COLO668 (cell line): ENCODE results near the gene TM7SF3.

ENCODE experiments used
- DNase-seq: peaks from one replicate; lab custom pipeline; 2025; ENCODE audit not compliant: unreplicated experiment; lab: John Stamatoyannopoulos, UW

Gene TM7SF3

DNA sequence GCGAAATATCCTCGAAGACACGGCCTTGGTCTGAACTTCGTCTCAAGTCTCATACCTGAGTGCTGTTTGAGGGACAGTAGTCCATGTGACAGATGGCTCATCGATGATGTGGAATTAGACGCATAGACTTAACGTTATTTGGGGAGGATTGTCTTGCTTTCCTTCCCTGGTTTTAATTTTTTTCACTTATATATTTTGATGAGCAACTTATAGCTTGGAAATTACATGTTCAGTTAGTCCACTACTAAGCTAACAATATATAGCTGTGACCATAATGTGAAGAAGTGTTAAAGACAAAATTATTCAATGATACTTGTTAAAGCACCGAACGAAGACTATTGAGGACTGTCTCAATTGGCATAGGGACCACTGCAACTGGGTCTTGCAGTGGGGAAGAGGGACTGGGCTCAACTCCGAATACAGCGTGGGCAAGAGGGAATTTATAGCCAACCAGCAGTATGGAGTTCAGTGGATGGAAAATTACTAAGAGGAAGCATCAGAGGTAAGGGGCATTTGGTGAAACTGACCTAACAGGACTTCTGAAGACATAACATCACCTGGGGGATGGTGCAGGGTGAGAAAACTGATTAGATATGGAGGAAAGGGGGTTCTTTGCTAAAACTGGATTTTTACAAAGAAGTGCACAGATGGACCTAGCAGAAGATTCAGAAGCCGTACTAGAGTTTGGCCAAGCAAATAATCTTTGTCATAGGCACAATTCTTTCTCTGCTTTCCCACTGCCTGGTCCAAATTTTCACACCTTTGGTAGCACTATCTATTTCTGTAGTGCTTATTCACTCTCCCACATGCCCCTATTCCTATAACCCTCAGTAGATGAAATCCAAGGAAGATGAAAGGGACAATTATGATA, 910 bp upstream of the TM7SF3 start:
- no peak for DNase-seq

DNA sequence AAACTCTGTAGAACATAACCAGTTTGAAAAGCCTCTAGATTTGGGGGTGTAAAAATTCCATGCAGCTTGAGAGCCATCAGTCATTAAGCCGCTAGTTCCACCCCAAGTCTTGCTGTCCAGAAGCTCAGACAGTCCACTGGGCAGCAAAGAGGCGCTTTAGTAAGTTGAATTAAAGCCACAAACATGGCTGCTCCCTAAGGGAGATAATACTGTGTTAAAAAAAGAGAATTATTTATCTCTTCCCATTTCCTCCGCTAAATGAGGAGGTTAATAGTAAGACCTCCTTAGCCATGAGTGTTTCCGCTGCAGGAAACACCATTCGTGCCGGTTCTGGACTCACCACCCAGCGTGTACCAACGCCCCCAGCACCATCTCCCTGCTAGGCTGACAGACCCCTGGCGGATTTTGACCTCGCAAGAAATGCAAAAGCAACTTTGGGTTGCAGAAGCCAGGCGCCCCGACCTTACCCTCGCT, 536 bp downstream of the TM7SF3 start:
- DNase-seq: peak; percentile 9

DNA sequence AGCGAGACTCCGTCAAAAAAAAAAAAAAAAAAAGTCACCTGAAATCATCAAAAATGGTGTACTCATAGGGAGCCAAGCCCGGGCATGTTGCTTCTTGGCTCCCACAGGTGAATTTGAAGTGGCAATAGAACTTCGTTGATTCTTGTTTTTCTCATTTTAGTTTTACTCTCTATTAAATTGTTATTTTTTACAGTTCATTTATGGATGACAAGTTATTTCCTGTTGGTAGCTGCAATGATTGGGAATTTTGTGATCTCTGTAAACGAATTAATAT, 1.3 kb downstream of the TM7SF3 start:
- peak; percentile 1 for DNase-seq

DNA sequence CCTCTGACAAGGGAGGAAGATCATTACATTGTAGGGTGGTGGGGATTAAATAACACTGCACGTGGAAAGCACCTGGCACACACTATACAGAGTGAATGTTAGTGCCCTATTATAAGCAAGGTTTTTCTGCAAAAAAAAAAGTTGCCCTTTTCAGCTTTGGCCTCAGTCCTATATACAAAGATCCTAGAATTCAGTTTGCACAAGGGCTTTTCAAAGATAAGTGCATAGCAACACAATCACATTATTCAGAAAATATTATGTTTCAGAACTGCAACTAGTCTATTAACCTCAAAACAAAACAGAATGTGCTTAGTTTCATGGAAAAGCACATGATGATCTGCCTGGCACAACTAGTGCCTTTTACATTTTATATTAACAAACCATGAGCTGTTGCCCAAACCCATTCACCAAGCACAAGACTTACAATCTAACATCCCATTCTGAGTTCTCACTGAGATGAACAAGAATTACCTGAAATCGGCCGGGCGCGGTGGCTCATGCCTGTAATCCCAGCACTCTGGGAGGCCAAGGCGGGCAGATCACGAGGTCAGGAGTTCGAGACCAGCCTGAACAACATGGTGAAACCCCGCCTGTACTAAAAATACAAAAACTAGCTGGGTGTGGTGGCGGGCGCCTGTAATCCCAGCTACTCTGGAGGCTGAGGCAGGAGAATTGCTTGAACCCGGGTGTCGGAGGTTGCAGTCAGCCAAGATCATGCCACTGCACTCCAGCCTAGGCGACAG, 1.8 kb downstream of the TM7SF3 start:
- DNase-seq: peak; percentile 19

DNA sequence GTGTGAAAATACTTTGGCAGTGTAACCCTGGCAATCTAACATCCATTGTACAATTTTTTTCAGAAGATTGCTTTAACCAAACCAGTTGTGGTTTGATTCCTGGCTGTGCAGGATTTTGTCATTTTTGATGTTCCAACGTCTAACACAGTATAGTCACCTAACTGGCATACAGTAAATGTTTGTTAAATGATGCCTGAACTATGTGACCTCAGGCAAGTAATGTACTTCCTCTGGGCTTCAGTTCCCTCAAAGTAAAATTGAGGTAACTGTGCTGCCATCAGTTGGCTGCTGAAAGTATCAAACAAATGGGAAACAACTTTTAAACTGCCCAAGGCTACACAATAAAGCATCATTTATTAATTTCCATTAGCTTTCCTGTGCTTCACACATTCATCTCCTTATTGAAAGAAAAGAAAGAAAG, 4.3 kb downstream of the TM7SF3 start:
- DNase-seq: no peak

DNA sequence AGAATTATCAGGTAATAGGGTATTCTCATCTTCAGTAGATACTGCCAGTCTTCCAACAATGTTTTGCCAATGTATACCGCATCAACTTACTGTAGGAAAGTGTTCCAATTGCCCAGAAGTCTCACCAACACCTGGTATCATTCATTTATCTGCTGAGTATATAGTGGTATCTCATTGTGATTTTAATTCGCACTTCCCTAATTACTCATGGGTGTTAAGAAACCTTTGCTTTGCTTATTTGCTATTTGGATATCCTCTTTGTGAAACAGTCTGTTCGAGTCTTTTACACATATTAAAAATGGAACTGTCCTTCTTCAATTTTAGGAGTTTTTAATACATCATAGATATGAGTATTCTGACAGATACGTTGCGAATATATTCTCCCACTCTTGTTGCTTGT, 6.1 kb downstream of the TM7SF3 start:
- DNase-seq: no peak

DNA sequence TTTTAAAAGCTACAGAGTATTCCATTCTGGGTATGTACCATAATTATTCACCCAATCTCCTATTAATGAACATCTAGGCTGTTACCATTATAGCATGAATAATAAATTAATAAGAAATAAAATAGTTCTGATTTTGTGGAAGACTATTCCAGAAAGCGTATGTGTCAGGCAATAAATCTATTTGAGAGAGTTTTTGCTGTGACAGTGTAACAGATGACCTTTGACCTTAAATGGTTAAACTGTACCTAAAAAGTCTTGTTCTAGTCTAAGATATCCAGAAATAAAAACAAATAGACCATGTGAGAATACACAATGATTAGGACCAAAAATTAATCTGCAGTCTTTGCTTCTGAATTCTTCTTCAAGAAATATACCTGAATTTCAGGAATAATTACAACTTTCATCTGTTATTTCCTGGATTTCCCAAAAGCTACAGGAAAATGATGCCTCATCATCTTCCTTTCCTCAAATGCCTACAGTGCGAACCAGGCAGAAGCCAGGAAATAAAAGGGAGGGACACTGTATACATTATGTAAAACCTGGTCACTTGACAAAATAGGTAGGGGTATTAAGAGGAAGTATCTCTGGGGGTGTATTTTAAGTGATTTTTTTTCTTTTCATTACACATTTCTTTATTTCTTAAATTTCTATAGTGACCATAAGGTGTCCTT, 7.3 kb downstream of the TM7SF3 start:
- DNase-seq: no peak

DNA sequence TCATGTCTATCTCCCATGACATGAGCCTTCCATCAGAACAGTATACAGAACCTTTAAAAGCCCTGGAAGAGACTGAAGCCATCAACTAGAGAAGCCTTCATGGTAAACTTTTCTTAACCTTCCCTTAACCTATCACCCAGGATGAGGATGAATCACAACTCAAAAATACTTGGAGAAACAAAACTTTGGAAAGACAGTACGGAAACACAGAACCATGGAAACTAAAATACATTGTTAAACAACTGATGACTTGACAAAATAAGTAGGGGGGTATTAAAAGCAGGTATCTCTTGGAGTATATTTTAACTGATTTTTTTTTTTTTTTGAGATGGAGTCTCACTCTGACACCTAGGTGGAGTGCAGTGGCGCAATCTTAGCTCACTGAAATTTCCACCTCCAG, 8.7 kb downstream of the TM7SF3 start:
- DNase-seq: no peak

DNA sequence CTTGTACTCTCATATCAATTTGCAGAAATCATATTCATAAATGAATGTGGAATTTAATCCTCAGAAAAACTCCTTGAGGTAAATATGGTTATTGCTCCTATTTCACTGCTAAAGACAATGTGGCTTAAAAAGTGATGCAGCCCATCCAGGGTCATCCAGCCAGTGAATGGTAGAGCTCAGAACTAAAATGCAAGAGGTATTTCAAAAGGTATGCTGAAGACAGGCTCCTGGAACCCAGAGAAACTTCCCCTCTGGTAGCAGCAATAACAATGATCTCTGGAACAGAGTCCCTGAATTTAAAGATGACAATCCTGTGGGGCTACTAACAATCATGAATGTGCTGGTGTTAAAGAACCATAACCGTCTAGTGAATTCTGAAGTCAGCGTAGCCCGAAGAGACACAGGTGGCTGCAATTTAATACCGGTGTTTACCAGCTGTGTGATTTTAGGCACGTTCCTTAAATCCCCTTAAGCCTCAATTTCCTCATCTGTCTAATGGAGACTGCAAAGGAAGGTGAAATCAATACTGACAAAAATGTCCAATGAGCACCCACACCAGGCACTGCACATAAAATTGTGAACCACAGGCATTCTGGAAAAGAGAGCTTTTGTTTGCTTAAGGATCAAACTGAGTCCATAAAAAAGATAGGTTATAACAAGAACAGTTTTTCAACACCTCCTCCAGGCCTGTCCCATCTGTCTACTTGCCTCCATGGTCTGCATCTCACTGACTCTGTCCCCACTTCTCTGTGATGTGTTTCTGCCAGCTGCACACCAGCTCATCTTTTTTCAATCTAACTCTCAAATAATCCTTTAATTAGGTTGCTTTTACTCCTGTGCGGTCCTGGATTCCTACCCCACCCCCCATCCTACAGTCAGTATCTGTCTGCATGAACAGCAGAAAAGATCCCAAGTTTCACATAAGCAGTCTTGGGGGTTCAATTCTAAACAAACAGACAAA, 10.5 kb downstream of the TM7SF3 start:
- DNase-seq: peak; percentile 15

DNA sequence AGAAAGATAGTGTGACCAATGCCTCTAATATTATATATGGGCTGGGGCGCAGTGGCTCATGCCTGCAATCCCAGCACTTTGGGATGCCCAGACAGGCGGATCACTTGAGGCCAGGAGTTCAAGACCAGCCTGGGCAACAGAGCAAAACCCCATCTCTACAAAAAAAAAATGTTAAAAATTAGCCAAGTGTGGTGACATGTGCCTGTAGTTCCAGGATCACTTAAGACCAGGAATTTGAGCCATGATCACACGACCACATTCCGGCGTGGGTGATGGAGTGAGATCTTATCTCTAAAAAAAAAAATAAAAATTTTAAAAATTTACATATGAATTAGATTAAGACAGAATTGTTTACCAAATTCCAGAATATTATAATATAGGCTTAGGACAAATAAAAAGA, 12.0 kb downstream of the TM7SF3 start:
- no peak for DNase-seq

DNA sequence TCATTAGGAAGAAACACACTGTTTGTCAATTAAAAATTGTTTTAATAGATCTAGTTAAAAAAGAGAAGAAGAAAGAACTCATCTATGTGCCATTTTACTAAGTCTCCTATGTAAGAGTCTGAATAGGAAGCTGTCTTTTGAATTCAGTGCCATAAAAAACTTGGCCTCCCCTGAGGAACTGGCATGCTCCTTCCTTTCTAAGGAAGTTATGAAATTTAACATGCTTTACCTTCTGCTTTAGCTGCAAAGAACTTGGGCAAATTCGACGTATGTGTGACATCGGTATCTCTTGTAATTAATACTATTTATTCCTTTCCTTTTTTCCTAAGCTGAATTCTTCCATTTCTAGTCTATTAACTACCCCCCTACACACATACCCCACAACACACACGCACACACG, 12.5 kb downstream of the TM7SF3 start:
- DNase-seq: no peak

DNA sequence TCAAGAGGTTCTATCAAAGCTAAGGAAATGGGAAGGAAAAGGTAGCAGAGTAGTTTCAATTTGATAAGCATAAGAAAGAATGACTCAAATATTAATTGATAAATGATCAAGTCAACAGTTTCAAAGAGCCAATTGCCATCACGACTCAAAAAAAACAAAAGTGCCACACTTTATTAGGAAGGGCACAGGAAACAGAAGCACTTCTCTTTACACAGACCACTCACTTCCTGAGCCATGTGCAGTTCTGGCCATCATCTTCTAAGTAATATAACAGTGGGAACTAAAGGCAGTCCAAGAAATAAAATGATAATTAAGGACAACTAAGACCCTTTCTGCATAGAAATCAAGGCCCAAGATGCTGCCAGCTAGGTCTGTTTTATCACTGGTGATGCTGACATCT, 13.2 kb downstream of the TM7SF3 start:
- no peak for DNase-seq

DNA sequence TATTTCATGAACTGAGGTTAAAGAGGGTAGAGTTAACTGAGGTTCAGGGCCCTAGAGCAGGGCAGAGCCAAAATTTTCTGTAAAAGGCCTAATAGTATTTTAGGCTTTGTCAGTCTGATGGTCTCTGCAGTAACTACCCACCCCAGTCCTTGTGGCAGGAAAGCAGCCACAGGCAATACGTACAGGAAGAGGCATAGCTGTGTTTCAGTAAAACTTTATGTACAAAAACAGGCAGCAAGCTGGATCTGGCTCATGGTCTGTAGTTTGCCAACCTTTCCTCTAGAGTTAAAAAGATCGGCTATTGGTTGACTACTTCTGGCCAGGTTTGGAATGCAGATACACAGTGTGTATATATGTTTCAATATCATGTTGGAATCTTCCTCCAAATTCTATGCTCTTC, 17.2 kb downstream of the TM7SF3 start:
- DNase-seq: no peak

DNA sequence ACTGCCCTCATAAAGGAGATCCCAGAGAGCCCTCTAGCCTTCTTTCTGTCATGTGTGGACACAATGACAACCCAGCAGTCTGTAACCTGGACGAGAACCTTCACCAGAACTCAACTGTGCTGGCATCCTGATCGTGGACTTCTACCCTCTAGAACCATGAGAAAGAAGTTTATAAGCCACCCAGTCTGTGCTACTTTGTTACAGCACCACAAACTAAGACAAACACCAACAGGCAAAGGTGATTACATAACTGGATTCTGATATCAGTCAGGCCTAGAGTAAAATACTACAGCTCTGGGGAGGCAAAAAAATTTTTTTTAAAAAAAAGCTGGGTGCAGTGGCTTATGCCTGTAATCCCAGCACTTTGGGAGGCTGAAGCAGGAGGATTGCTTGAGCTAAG, 18.5 kb downstream of the TM7SF3 start:
- DNase-seq: no peak

DNA sequence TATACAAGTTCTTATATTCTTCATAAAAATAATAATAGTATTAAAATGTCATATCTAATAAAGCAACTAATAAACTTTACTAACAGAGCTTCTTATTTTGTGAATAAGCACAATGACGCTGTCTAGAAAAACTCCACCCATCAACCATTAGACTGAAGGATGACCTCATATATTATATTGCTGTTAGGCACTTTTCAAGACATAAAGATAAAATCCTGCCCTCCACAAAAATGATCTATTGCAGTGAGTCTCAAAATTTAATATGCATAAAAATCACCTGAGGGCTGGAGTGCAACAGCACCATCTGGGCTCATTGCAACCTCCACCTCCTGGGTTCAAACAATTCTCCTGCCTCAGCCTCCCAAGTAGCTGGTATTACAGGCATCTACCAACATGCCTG, 20.1 kb downstream of the TM7SF3 start:
- no peak for DNase-seq

DNA sequence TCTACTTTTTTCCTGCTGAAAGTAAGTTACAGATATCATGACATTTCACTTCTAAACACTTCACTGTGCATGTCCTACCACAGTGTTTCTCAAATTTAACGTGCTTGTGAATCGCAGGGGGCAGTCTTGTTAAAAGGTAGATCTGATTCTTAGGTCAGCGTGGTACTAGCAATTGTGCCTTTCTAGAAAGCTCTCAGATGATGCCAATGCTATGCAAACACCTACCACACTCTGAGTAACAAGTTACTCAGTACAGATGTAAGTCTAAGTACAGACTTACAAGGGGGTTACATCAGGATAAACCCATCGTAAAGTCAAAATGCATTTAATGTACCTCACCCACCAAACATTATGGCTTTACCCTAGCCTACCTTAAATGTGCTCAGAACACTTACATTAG, 22.4 kb downstream of the TM7SF3 start:
- no peak for DNase-seq

DNA sequence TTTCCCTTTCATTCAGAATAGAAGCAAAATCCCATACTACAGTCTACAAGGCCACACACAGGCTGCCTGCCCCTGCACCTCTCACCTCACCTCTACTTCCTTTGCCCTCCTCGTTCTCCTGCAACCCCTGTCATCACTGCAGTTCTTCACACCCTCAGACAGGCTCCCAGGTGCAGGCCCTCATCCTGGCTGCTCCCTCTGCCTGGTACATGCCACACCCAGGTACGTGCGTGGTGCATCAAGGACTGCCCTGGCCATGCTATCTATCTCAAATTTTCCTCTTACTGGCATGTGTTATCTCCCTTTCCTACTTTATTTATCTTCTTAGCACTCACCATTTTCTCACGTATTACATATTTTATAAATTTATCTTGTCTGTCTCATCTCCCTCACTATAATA, 24.3 kb downstream of the TM7SF3 start:
- DNase-seq: no peak

DNA sequence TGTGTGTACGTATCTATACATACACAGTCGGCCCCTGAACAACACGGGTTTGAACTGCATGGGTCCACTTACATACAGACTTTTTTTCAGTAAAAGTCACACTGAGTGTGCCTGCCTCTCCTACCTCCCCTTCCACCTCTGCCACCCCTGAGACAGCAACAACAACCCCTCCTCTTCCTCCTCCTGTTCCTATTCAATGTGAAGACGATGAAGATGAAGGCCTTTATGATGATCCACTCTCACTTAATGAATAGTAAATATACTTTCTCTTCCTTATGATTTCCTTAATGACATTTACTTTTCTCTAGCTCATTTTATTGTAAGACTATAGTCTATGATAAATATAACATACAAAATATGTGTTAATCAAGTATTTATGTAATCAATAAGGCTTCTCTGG, 25.5 kb downstream of the TM7SF3 start:
- DNase-seq: no peak

DNA sequence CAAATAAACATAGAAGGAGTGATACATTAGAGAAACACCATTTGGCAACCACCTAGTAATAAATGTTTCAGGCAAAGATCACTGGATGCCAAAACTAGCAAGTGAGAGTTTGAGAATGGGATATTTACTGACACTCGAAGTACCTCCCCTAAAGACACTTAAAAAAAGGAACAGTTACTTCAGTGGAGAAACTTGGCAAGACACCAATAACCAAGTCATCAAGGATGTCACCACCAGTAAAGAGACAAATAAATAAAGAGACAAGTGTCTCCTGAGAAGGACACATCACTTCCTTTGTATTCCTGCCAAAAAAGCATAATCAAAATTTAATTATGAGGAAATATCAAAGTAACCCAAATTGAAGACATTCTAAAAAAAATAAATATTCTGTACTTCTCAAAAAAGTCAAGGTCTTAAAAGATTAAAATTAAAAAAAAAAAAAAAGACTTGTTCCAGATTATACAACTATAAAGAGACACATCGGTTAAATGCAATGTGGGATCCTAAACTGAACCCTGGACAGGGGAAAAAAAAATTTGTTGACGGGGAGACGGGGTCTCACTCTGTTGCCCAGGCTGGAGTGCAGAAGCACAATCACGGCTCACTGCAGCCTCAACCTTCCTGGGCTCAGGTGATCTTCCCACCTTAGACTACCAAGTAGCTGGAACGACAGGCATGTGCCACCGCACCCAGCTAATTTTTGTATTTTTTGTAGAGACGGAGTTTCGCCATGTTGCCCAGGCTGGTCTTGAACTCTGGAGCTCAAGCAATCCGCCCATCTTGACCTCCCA, 26.4 kb downstream of the TM7SF3 start:
- no peak for DNase-seq

DNA sequence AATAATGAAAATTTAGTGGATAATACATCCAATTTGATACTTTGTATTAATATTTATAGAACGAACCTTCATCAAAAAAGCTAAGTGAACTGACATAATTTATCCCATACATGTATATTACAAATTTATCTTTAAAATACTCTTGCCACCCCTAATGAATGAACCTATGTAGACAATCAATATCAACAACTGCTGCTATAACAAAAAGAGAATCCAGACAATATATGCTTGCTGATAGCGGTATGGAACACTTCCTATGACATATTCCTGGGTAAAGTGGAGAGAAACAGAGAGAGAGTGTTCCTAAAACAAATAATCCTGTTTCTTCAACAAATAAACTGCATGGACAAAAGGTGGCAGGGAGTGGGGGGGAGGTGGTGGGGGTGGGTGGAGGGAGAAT, 31.3 kb downstream of the TM7SF3 start:
- DNase-seq: no peak
